ENCODE measurements around the gene SRBD1. TPM values are rescaled to one million over a fixed set of nuclear protein-coding genes. Genes with fewer than 3 reads are reported as not detected.

The SRBD1 gene
- total and polyA plus RNA-seq, 2 of the 8 experiments (the other 6 are each of a cell fraction or from before 2014, with no cell fraction given): 4.6 to 20.0 TPM

- no peak overlapping the region for H2BK20ac ChIP-seq (ENCODE audit: low read length)
- no peak overlapping the region for H3K18ac ChIP-seq (ENCODE audit: extremely low read depth, low read length)
- H2AFZ ChIP-seq (ENCODE audit: low read length): no peak overlapping the region
- no peak overlapping the region for H2BK15ac ChIP-seq (ENCODE audit: low read length)
- H3K4ac ChIP-seq (replicated peaks; ENCODE audit: insufficient read length, low read depth, low read length): no peak overlapping the region
- FAIRE-seq: no peak
- H3K23ac ChIP-seq (ENCODE audit: insufficient read length): no peak overlapping the region
- no peak overlapping the region for H4K8ac ChIP-seq (ENCODE audit: extremely low read depth, insufficient read depth, low read length)
- no peak overlapping the region for H3K4me2 ChIP-seq (ENCODE audit: insufficient read depth in 1 of 2, low read depth in 2 of 2, low read length in 2 of 2)
- DNase-seq (ENCODE audit: low read depth in 1 of 2, low spot score in 2 of 2): no peak
- no peak overlapping the region for H3K4me3 ChIP-seq (ENCODE audit: extremely low read depth in 1 of 4, insufficient read depth in 2 of 4, low read depth in 3 of 4, low read length in 4 of 4)
- no peak overlapping the region for H4K5ac ChIP-seq (ENCODE audit: insufficient read length, low read depth, low read length)
- H3K56ac ChIP-seq (replicated peaks; ENCODE audit: insufficient read length, low read depth, low read length): peak overlapping the region; percentile 10
- CTCF ChIA-PET (ENCODE audit: partially characterized antibody): interaction anchor here (1.2 to 1.3 kb wide), 2 partner anchors 9 to 18 kb away, joined by 3 read pairs; no protein-coding TSS in a partner anchor
- no peaks in the 10 kb centered on the region; the same call in 1 of the 2 replicates for H3K23me2 ChIP-seq (ENCODE audit: low read depth, low read length)
- H2BK5ac ChIP-seq (ENCODE audit: low read depth, low read length): no peak overlapping the region
- no peak overlapping the region for H4K91ac ChIP-seq (replicated peaks; ENCODE audit: insufficient read length, low read length)
- H2BK12ac ChIP-seq (ENCODE audit: low read depth, low read length): no peak overlapping the region
- no peaks in the 10 kb centered on the region for H4K20me1 ChIP-seq (replicated peaks in 1 of 2; ENCODE audit: control insufficient read depth in 1 of 2, insufficient read depth in 2 of 2, low read length in 2 of 2)
- H3K79me2 ChIP-seq (ENCODE audit: control insufficient read depth in 1 of 2, insufficient read depth in 2 of 2, low read length in 2 of 2): 0 out of 4 replicates have a peak, but pooled peaks cover 0 to 2% of the 10 kb centered on the region in 2 experiments
- WGBS, 2 experiments (ENCODE audit: extremely low coverage in 1 of 2, insufficient coverage in 1 of 2, insufficient read length in 1 of 2, insufficient replicate concordance in 2 of 2, low coverage in 1 of 2, low lambda C conversion rate in 2 of 2, missing lambda C conversion rate in 1 of 2): 90 to 100% methylated on average over 1 to 3 of the region's 3 CpGs
- no peak overlapping the region for H2BK120ac ChIP-seq (replicated peaks; ENCODE audit: low read depth, low read length)
- no peak overlapping the region for H3K9ac ChIP-seq (replicated peaks in 1 of 4; ENCODE audit: extremely low read depth in 1 of 4, low read depth in 3 of 4, low read length in 3 of 4)
- TF ChIP-seq ASH2L (IDR thresholded peaks at IDR 0.05; ENCODE audit: low read length): no peak
- no peak for TF ChIP-seq SUZ12 (IDR thresholded peaks at IDR 0.05; ENCODE audit: low read length)
- no peak for TF ChIP-seq TBP (IDR thresholded peaks at IDR 0.05; ENCODE audit: low read depth, low read length)
- no peak for TF ChIP-seq POU5F1 (IDR thresholded peaks at IDR 0.05; ENCODE audit: low read depth, low read length)
- TF ChIP-seq CEBPB (IDR thresholded peaks at IDR 0.05; ENCODE audit: low read depth, low read length): no peak
- TF ChIP-seq FOSL1 (IDR thresholded peaks at IDR 0.05; ENCODE audit: insufficient read depth, low read depth, low read length): no peak
- no peak for TF ChIP-seq SIX5 (IDR thresholded peaks at IDR 0.05; ENCODE audit: low read depth, low read length)
- no peak for TF ChIP-seq SAP30 (IDR thresholded peaks at IDR 0.05; ENCODE audit: insufficient read depth, insufficient replicate concordance, low read length)
- no peak for TF ChIP-seq KDM4A (IDR thresholded peaks at IDR 0.05; ENCODE audit: low read depth, low read length, severe bottlenecking)
- TF ChIP-seq CBX8 (IDR thresholded peaks at IDR 0.05; ENCODE audit: borderline replicate concordance, low read depth, low read length): no peak
- no peak for TF ChIP-seq TCF12 (IDR thresholded peaks at IDR 0.05; ENCODE audit: low read depth, low read length)
- no peak for TF ChIP-seq TAF7 (optimal IDR thresholded peaks at IDR 0.05; ENCODE audit: borderline replicate concordance, low read depth, low read length)
- no peaks in the 10 kb centered on the region for H3K27me3 ChIP-seq (replicated peaks in 1 of 4; ENCODE audit: control insufficient read depth in 3 of 4, extremely low read depth in 1 of 4, insufficient read depth in 3 of 4, low read length in 3 of 4)
- POLR2A ChIA-PET (ENCODE audit: partially characterized antibody): no interaction called here
- H3K79me1 ChIP-seq (ENCODE audit: low read depth, low read length): no peaks in the 10 kb centered on the region
- H3K36me3 ChIP-seq (ENCODE audit: control insufficient read depth in 2 of 4, insufficient read depth in 4 of 4, low read length in 3 of 4): no peaks in the 10 kb centered on the region; a peak in 1 of 8 replicates
- no peak overlapping the region for H3K14ac ChIP-seq (ENCODE audit: insufficient read length)
- peaks cover 0 to 7% (median 1%) of the 10 kb centered on the region in 4 experiments; a peak in 1 of 7 replicates for H3K4me1 ChIP-seq (replicated peaks in 1 of 4; ENCODE audit: control insufficient read depth in 3 of 4, insufficient read depth in 4 of 4, low read length in 3 of 4)
- H2AK5ac ChIP-seq (ENCODE audit: low read depth, low read length): no peak overlapping the region
- H3K27ac ChIP-seq (ENCODE audit: low read depth, low read length): no peak overlapping the region
- H3K9me3 ChIP-seq (ENCODE audit: insufficient read depth in 2 of 2, low read depth in 1 of 2, low read length in 1 of 2): no peaks in the 10 kb centered on the region
Measured at GRCh38 chr2:45559436-45559835, 51.6 kb downstream of the SRBD1 start.

Data from H1 (cell line).